Endothelial cell of umbilical vein (primary cell): ENCODE data around the gene WDR5. TPM values are rescaled to one million over a fixed set of nuclear protein-coding genes. Genes with fewer than 3 reads are reported as not detected.

Experiments
- BruUV-seq: library from RNA; stranded (reverse); fragments of 400-500 nt; replicated peaks from 2 replicates; lab custom pipeline; 2021; lab: Mats Ljungman, UMichigan
- CTCF ChIA-PET: fragments of 300-600, 350-600 bp; sonication (Branson Sonifier 250); formaldehyde crosslinking; loops from one replicate; lab custom pipeline; 2021; ENCODE audit warnings: antibody characterized with exemption, inconsistent platforms; lab: Charles Lee
- POLR2A ChIA-PET: fragments of 300-600, 350-600 bp; sonication (Branson Sonifier 250); formaldehyde crosslinking; loops from one replicate; lab custom pipeline; 2021; ENCODE audit warnings: antibody characterized with exemption, inconsistent platforms; lab: Charles Lee
- DNase-seq: peaks from one replicate; pipeline ENCODE4 v3.0.0-alpha.2; 2011; ENCODE audit warnings: low read depth, low spot score
- FAIRE-seq: peaks from 2 replicates; lab custom pipeline; 2011; peaks lifted over from hg19 to GRCh38; lab: Jason Lieb, UNC
- H2AFZ ChIP-seq: 2 replicates; pipeline ENCODE4 v1.6.0; 2012; ENCODE audit warnings: low read depth, low read length, control low read depth, inconsistent platforms
- H3K27ac ChIP-seq: 2 replicates; pipeline ENCODE4 v1.5.1; 2011; ENCODE audit warnings: low read depth, mild to moderate bottlenecking, control low read depth, low read length, moderate library complexity; ENCODE audit not compliant: insufficient read depth
- H3K27me3 ChIP-seq, 2 experiments: 2 replicates each; pipeline versions ENCODE4 v1.6.0 to v1.6.1; 2011; ENCODE audit warnings: low read length in 2 of 2, mixed read lengths in 1 of 2; ENCODE audit not compliant: control insufficient read depth in 2 of 2, insufficient read depth in 2 of 2
- H3K36me3 ChIP-seq, 2 experiments: 2 replicates in 1 of 2; 3 replicates in 1 of 2; pipeline ENCODE4 v1.5.1; 2011; ENCODE audit warnings: low read length in 2 of 2, mild to moderate bottlenecking in 1 of 2, moderate library complexity in 1 of 2; ENCODE audit not compliant: control insufficient read depth in 2 of 2, insufficient read depth in 2 of 2; ENCODE audit errors: extremely low read depth in 1 of 2
- H3K4me1 ChIP-seq: 3 replicates; pipeline ENCODE4 v1.5.1; 2011; ENCODE audit warnings: mild to moderate bottlenecking, low read length; ENCODE audit not compliant: control insufficient read depth, insufficient read depth; ENCODE audit errors: extremely low read depth
- H3K4me2 ChIP-seq: 2 replicates; pipeline ENCODE4 v1.6.1; 2011; ENCODE audit warnings: low read length, control low read depth, mixed read lengths; ENCODE audit not compliant: insufficient read depth
- H3K4me3 ChIP-seq, 3 experiments: fragments of 200-600 bp in 1 of 3; sonication (generic), shearing (Covaris generic) in 1 of 3; replicated peaks in 1 of 3; 2 replicates each; pipeline ENCODE4 v1.5.1; 2011 to 2016; ENCODE audit warnings: control low read depth in 3 of 3, low read length in 3 of 3, mild to moderate bottlenecking in 2 of 3, inconsistent platforms in 1 of 3, low read depth in 1 of 3, moderate library complexity in 1 of 3; ENCODE audit not compliant: insufficient read depth in 1 of 3
- H3K79me2 ChIP-seq: 2 replicates; pipeline ENCODE4 v1.6.0; 2012; ENCODE audit warnings: low read length, inconsistent platforms; ENCODE audit not compliant: control insufficient read depth, insufficient read depth
- H3K9ac ChIP-seq: replicated peaks from 2 replicates; pipeline ENCODE3; 2011; ENCODE audit warnings: low read length, control low read depth; ENCODE audit not compliant: insufficient read depth; ENCODE audit errors: extremely low read depth
- H3K9me1 ChIP-seq: replicated peaks from 3 replicates; pipeline ENCODE4 v1.6.0; 2011; ENCODE audit warnings: mild to moderate bottlenecking, low read length; ENCODE audit not compliant: control insufficient read depth, insufficient read depth; ENCODE audit errors: extremely low read depth
- H3K9me3 ChIP-seq: replicated peaks from 2 replicates; pipeline ENCODE4 v1.5.1; 2012; ENCODE audit warnings: low read length, inconsistent platforms; ENCODE audit not compliant: control insufficient read depth, insufficient read depth
- H4K20me1 ChIP-seq: replicated peaks from 2 replicates; pipeline ENCODE3; 2011; ENCODE audit warnings: mild to moderate bottlenecking, low read length; ENCODE audit not compliant: control insufficient read depth, insufficient read depth; ENCODE audit errors: extremely low read depth
- EZH2 ChIP-seq: IDR thresholded peaks from 2 replicates; pipeline ENCODE4 v1.6.1; 2012; ENCODE audit warnings: borderline replicate concordance, low read depth, mild to moderate bottlenecking, moderate library complexity, low read length, inconsistent platforms; ENCODE audit not compliant: severe bottlenecking
- FOS ChIP-seq: IDR thresholded peaks from 2 replicates; pipeline ENCODE4 v1.6.1; 2011; ENCODE audit warnings: mild to moderate bottlenecking, low read length, moderate library complexity, borderline replicate concordance; ENCODE audit not compliant: insufficient read depth
- GATA2 ChIP-seq: IDR thresholded peaks from 2 replicates; pipeline ENCODE4 v1.7.0; 2011; ENCODE audit warnings: low read depth, mild to moderate bottlenecking, moderate library complexity, mixed read lengths, low read length; ENCODE audit not compliant: insufficient read length, insufficient read depth
- JUN ChIP-seq: IDR thresholded peaks from 2 replicates; pipeline ENCODE4 v1.6.1; 2011; ENCODE audit warnings: borderline replicate concordance, low read depth; ENCODE audit not compliant: insufficient read length, insufficient read depth
- MYC ChIP-seq: IDR thresholded peaks from one replicate; pipeline ENCODE4 v1.6.1; 2011; ENCODE audit warnings: mild to moderate bottlenecking, low read depth, low read length
- POLR2A ChIP-seq: IDR thresholded peaks from 2 replicates; pipeline ENCODE4 v1.6.1; 2012; ENCODE audit warnings: low read depth, mild to moderate bottlenecking, control low read depth, low read length
- POLR2AphosphoS5 ChIP-seq: IDR thresholded peaks from 2 replicates; pipeline ENCODE4 v1.6.1; 2012; ENCODE audit warnings: low read depth, mild to moderate bottlenecking, control low read depth, low read length, moderate library complexity; ENCODE audit not compliant: insufficient read depth
- dilution Hi-C: fragments of 300-500 bp; cut with MboI; formaldehyde crosslinking; loops from one replicate; pipeline ENCODE4 v1.15.0; 2019; ENCODE audit warnings: low sequenced_read_pairs; ENCODE audit not compliant: extremely low pct_ligation_motif_present
- intact Hi-C: fragments of 100-400 bp; cut with micrococcal nuclease; formaldehyde crosslinking; loops from one replicate; pipeline ENCODE4 v1.10.0; 2022
- polyA plus RNA-seq, 4 experiments: library from polyadenylated mRNA; depleted of rRNA in 3 of 4; stranded (reverse) in 3 of 4; unstranded in 1 of 4; fragments of >200 nt; gene quantifications; 2 replicates each; pipeline versions ENCODE4 v1.2.1 to v1.2.3, GENCODE V29; 2011 to 2012; ENCODE audit warnings: missing spikeins in 1 of 4
- total RNA-seq: library from RNA; stranded (reverse); gene quantifications from 2 replicates; pipeline ENCODE4 v1.2.3, GENCODE V29; 2021
- TF ChIP-seq, protein P1 (sequence below), 2 donors: IDR thresholded peaks; 1 replicate in 1 of 2; 2 replicates in 1 of 2; pipeline ENCODE4 v1.5.1; 2011; ENCODE audit warnings: low read length in 2 of 2, mild to moderate bottlenecking in 2 of 2, moderate library complexity in 2 of 2, control low read depth in 1 of 2, inconsistent platforms in 1 of 2, low read depth in 1 of 2; ENCODE audit not compliant: insufficient read depth in 1 of 2; ENCODE audit errors: extremely low read depth in 1 of 2
- TF ChIP-seq, protein P2 (sequence below): IDR thresholded peaks from 2 replicates; pipeline ENCODE4 v1.6.1; 2011; ENCODE audit not compliant: insufficient read depth, insufficient read length

WDR5 gene
- total and polyA plus RNA-seq, 2 donors (not counting 3 experiments of a cell fraction or from before 2014, with no cell fraction given) = 32.1 to 42.5 TPM

DNA sequence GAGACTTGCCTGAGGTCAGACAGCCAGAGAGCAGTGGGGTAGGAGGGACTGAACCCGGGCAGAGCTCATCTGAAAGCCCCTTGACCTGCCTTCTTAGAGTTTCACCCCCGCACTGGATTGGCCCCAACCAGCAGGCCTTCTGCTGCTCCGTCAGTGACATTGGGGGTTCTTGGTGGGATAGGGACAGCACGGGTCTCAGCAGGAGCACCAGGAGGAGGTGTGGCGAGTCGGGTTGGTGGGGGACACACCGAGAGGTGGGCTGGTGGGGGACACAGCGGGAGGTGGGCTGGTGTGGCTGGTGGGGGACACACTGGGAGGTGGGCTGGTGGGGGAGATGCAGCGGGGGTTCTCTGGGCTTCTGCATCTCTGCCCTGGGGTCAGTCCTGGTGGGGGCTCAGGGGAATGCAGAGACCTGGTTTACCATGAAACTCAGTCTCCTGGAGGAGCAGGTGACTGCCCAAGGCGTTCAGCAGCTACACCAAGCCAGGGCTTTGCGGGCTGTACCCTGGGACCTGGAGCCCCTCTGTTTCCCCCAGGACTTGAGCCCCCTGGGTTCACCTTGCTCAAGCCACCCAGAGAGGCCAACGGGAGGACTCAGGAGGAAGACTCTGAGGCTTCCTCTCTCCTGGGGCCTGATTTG lies 56.5 kb downstream of the WDR5 start:
- no peak for FAIRE-seq
- dilution Hi-C loops = no loop called here
- ChIA-PET POLR2A (no interaction called here), CTCF (no interaction called here)
- intact Hi-C loops = no loop called here
- no peak overlapping the region for H3K4me2 ChIP-seq
- H3K9me3 ChIP-seq = no peaks in the 10 kb centered on the region
- no TSS peak for BruUV-seq
- H3K9me1 ChIP-seq = no peaks in the 10 kb centered on the region
- H3K27me3 ChIP-seq = peaks cover 3 to 8% of the 10 kb centered on the region in 2 experiments
- no peaks in the 10 kb centered on the region for H4K20me1 ChIP-seq
- H2AFZ ChIP-seq = no peak overlapping the region
- no peaks in the 10 kb centered on the region for H3K36me3 ChIP-seq
- no peak overlapping the region for H3K9ac ChIP-seq
- no peak for TF ChIP-seq POLR2A
- H3K79me2 ChIP-seq = no peaks in the 10 kb centered on the region
- no peaks in the 10 kb centered on the region for H3K4me1 ChIP-seq
- no peak overlapping the region for H3K27ac ChIP-seq
- no peak for DNase-seq
- no peak overlapping the region for H3K4me3 ChIP-seq

DNA sequence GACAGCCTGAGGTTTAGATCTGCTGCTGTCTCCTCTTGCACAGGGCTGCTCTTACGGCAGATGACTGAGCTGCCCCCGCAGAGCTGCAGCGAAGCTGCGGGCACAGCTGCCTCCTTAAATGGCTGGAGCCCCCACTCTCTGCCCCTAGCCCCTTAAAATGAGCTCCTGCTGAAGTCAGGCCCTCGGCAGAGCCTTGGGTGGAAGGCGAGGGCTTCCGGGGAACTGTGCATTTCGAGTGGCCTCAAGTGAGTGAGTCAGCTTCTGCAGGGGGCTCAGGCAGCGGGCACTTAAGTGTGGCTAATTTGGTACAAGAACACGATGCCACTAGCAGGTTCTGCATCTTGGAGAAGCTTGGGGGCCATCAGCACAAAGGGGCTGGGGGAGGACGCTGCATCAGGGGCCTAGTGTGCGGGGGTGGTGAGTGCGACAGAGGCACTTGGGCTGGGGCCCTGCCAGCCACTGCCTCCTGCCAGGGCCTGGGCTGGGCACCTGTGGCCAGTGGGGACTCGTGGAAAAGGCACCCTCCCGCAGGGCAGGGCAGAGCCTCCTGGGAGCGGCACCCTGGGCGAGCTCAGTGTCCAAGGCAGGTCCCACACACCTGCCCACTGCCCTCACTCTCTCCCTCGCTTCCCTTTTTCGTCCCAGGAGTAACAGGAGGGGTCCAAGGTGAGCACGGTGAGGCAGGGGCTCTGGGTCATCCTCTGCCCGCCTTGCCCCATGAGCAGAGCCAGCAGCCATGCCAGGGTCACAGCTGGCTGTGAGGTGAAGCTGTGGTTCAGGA lies 57.3 kb downstream of the WDR5 start:
- DNase-seq = no peak
- Histone ChIP-seq H2AFZ (no peak overlapping the region), H3K4me3 (no peak overlapping the region), H3K79me2 (no peaks in the 10 kb centered on the region), H3K9ac (no peak overlapping the region), H3K4me2 (no peak overlapping the region), H3K9me1 (no peaks in the 10 kb centered on the region), H3K36me3 (no peaks in the 10 kb centered on the region), H3K9me3 (no peaks in the 10 kb centered on the region), H3K27me3 (peaks cover 3 to 6% of the 10 kb centered on the region in 2 experiments), H3K27ac (no peak overlapping the region), H3K4me1 (no peaks in the 10 kb centered on the region), H4K20me1 (no peaks in the 10 kb centered on the region)
- dilution Hi-C loops (no loop called here), intact Hi-C loops (no loop called here)
- no TSS peak for BruUV-seq
- no peak for FAIRE-seq
- ChIA-PET CTCF (no interaction called here), POLR2A (no interaction called here)
- TF ChIP-seq FOS (no peak), JUN (no peak), POLR2AphosphoS5 (no peak), POLR2A (no peak), EZH2 (no peak), MYC (no peak), GATA2 (no peak)
- TF ChIP-seq, protein P1, sequence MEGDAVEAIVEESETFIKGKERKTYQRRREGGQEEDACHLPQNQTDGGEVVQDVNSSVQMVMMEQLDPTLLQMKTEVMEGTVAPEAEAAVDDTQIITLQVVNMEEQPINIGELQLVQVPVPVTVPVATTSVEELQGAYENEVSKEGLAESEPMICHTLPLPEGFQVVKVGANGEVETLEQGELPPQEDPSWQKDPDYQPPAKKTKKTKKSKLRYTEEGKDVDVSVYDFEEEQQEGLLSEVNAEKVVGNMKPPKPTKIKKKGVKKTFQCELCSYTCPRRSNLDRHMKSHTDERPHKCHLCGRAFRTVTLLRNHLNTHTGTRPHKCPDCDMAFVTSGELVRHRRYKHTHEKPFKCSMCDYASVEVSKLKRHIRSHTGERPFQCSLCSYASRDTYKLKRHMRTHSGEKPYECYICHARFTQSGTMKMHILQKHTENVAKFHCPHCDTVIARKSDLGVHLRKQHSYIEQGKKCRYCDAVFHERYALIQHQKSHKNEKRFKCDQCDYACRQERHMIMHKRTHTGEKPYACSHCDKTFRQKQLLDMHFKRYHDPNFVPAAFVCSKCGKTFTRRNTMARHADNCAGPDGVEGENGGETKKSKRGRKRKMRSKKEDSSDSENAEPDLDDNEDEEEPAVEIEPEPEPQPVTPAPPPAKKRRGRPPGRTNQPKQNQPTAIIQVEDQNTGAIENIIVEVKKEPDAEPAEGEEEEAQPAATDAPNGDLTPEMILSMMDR (IDR thresholded peaks at IDR 0.05; ENCODE audit: extremely low read depth in 1 of 2, insufficient read depth in 1 of 2, low read depth in 1 of 2, low read length in 2 of 2) = no peak
- TF ChIP-seq, protein P2, sequence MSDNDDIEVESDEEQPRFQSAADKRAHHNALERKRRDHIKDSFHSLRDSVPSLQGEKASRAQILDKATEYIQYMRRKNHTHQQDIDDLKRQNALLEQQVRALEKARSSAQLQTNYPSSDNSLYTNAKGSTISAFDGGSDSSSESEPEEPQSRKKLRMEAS = no peak
